ENCODE results near the gene ZBTB47. TPM values are rescaled to one million over a fixed set of nuclear protein-coding genes. Genes with fewer than 3 reads are reported as not detected.

ZBTB47 gene
- total RNA-seq, 2 donors from 2014 or later, result 4.0 to 9.0 TPM

GRCh38 chr3:42637001-42637400 is 16.5 kb upstream of the ZBTB47 start:
- Histone ChIP-seq H3K27me3 (no peaks in the 10 kb centered on the region), H3K36me3 (peaks cover 14% of the 10 kb centered on the region), H3K27ac (no peak overlapping the region), H3K4me3 (no peak overlapping the region), H3K9ac (ENCODE audit: low read depth in 2 of 2, low read length in 2 of 2) (no peak overlapping the region), H3K4me1 (no peaks in the 10 kb centered on the region), H3K9me3 (no peaks in the 10 kb centered on the region)
- TF ChIP-seq, protein P1, sequence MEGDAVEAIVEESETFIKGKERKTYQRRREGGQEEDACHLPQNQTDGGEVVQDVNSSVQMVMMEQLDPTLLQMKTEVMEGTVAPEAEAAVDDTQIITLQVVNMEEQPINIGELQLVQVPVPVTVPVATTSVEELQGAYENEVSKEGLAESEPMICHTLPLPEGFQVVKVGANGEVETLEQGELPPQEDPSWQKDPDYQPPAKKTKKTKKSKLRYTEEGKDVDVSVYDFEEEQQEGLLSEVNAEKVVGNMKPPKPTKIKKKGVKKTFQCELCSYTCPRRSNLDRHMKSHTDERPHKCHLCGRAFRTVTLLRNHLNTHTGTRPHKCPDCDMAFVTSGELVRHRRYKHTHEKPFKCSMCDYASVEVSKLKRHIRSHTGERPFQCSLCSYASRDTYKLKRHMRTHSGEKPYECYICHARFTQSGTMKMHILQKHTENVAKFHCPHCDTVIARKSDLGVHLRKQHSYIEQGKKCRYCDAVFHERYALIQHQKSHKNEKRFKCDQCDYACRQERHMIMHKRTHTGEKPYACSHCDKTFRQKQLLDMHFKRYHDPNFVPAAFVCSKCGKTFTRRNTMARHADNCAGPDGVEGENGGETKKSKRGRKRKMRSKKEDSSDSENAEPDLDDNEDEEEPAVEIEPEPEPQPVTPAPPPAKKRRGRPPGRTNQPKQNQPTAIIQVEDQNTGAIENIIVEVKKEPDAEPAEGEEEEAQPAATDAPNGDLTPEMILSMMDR (IDR thresholded peaks at IDR 0.05), result no peak
- no peak for DNase-seq
- intact Hi-C loops (cut with DNase I), result no loop called here

DNA sequence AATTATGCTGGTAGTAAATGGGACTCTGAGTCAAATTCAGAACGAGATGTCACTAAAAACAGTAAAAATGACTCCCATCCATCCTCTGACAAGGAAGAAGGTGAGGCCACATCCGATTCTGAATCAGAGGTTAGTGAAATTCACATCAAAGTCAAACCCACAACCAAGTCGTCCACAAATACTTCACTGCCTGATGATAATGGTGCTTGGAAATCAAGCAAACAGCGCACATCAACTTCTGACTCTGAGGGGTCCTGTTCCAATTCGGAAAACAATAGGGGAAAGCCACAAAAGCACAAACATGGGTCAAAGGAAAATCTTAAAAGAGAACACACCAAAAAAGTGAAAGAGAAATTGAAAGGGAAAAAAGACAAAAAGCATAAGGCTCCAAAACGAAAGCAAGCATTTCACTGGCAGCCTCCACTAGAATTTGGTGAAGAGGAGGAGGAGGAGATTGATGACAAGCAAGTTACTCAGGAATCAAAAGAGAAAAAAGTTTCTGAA is 15.1 kb upstream of the ZBTB47 start:
- H3K36me3 ChIP-seq, result peaks cover 14% of the 10 kb centered on the region
- H3K9ac ChIP-seq (ENCODE audit: low read depth in 2 of 2, low read length in 2 of 2), result no peak overlapping the region
- no peaks in the 10 kb centered on the region for H3K4me1 ChIP-seq
- no peaks in the 10 kb centered on the region for H3K9me3 ChIP-seq
- intact Hi-C loops (cut with DNase I), result no loop called here
- H3K4me3 ChIP-seq, result no peak overlapping the region
- H3K27me3 ChIP-seq, result no peaks in the 10 kb centered on the region
- TF ChIP-seq, protein P1 (IDR thresholded peaks at IDR 0.05), result no peak
- no peak for DNase-seq
- H3K27ac ChIP-seq, result peak overlapping the region; percentile 23

DNA sequence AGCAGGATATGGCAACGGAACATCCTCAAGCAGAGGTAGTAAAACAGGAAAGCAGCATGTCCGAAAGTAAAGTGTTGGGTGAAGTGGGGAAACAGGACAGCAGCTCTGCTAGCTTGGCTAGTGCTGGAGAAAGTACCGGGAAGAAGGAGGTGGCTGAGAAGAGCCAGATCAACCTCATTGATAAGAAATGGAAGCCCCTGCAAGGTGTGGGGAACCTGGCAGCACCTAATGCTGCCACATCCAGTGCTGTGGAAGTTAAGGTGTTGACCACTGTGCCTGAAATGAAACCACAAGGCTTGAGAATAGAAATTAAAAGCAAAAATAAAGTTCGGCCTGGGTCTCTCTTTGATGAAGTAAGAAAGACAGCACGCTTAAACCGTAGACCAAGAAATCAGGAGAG is 14.3 kb upstream of the ZBTB47 start:
- peaks cover 10% of the 10 kb centered on the region for H3K36me3 ChIP-seq
- TF ChIP-seq, protein P1 (IDR thresholded peaks at IDR 0.05), result no peak
- intact Hi-C loops (cut with DNase I), result no loop called here

DNA sequence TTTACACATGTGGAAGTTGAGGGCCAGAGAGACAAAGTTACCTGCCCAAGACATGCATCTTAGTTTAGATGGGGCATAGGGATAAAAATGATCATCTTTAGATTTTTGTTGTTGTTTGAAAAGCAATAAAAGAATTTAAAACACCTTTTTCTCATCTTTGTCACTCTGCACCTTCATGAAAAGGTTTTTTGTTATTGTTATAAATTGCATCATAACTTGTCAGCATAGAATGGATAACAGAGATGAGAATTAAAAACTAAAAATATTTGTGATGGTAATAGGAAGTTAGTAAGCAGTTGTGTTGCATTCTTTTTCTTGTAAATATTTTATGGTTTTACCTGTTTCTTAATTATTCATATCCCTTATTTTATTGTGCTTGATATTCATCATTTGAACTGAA is 13.4 kb upstream of the ZBTB47 start:
- DNase-seq, result no peak
- Histone ChIP-seq H3K9ac (ENCODE audit: low read depth in 2 of 2, low read length in 2 of 2) (no peak overlapping the region), H3K4me3 (no peak overlapping the region), H3K36me3 (peaks cover 10% of the 10 kb centered on the region), H3K27ac (no peak overlapping the region), H3K9me3 (no peaks in the 10 kb centered on the region), H3K4me1 (no peaks in the 10 kb centered on the region), H3K27me3 (no peaks in the 10 kb centered on the region)
- TF ChIP-seq, protein P1 (IDR thresholded peaks at IDR 0.05), result no peak
- intact Hi-C loops (cut with DNase I), result no loop called here

More for the DNA sequence above, 14.3 kb upstream of the ZBTB47 start:
- Histone ChIP-seq H3K27ac (no peak overlapping the region), H3K9ac (ENCODE audit: low read depth in 2 of 2, low read length in 2 of 2) (no peak overlapping the region), H3K27me3 (no peaks in the 10 kb centered on the region), H3K4me1 (no peaks in the 10 kb centered on the region), H3K4me3 (no peak overlapping the region), H3K9me3 (no peaks in the 10 kb centered on the region)
- DNase-seq, result no peak

GRCh38 chr3:42640771-42641370 is 12.6 kb upstream of the ZBTB47 start:
- Histone ChIP-seq H3K27ac (no peak overlapping the region), H3K9ac (ENCODE audit: low read depth in 2 of 2, low read length in 2 of 2) (no peak overlapping the region), H3K36me3 (peaks cover 10% of the 10 kb centered on the region), H3K4me3 (no peak overlapping the region), H3K4me1 (no peaks in the 10 kb centered on the region), H3K9me3 (no peaks in the 10 kb centered on the region), H3K27me3 (no peaks in the 10 kb centered on the region)
- TF ChIP-seq, protein P1 (IDR thresholded peaks at IDR 0.05), result no peak
- intact Hi-C loops (cut with DNase I), result no loop called here
- DNase-seq, result no peak

Data from colonic mucosa (tissue), 4 donors.